ENCODE results near the gene LMO4. TPM values are rescaled to one million over a fixed set of nuclear protein-coding genes. Genes with fewer than 3 reads are reported as not detected.
A peak's percentile ranks its signal among the peaks of the same experiment; 100 is the strongest.

The LMO4 gene
- total RNA-seq, 3 donors from 2014 or later, result 34.4 to 67.5 (median 39.3) TPM

- H3K4me1 ChIP-seq, result peaks cover 6 to 15% of the 10 kb centered on the region in 2 donors
- H3K4me3 ChIP-seq, result peak overlapping the region; percentile 85 to 95 (median 90)
- peak overlapping the region; percentile 98 to 100 for H3K27ac ChIP-seq
- TF ChIP-seq POLR2AphosphoS5 (IDR thresholded peaks at IDR 0.05), result no peak
- TF ChIP-seq CTCF (IDR thresholded peaks at IDR 0.05), result no peak
- no peak for TF ChIP-seq POLR2A (IDR thresholded peaks at IDR 0.05)
- H3K27me3 ChIP-seq, result no peaks in the 10 kb centered on the region
- H3K36me3 ChIP-seq, result no peaks in the 10 kb centered on the region
- DNase-seq (ENCODE audit: low spot score in 2 of 2), result no peak
- no peaks in the 10 kb centered on the region for H3K9me3 ChIP-seq
- intact Hi-C loops (cut with DNase I; ENCODE audit: low total_unique reads), result no loop called here
Measured at GRCh38 chr1:87330885-87331364, 2.2 kb downstream of the LMO4 start.

- Histone ChIP-seq H3K36me3 (no peaks in the 10 kb centered on the region), H3K27ac (peak overlapping the region; percentile 98 to 100), H3K4me3 (peak overlapping the region; percentile 85 to 95 (median 90)), H3K9me3 (no peaks in the 10 kb centered on the region), H3K27me3 (no peaks in the 10 kb centered on the region), H3K4me1 (peaks cover 6 to 15% of the 10 kb centered on the region in 2 donors)
- intact Hi-C loops (cut with DNase I; ENCODE audit: low total_unique reads), result no loop called here
- TF ChIP-seq POLR2A (IDR thresholded peaks at IDR 0.05) (no peak), POLR2AphosphoS5 (IDR thresholded peaks at IDR 0.05) (peak; percentile 25 to 49 (median 33)), CTCF (IDR thresholded peaks at IDR 0.05) (no peak)
- DNase-seq (ENCODE audit: low spot score in 2 of 2), result peak; percentile 51 to 65
Measured at GRCh38 chr1:87331365-87332241, 2.9 kb downstream of the LMO4 start.

- TF ChIP-seq POLR2AphosphoS5 (IDR thresholded peaks at IDR 0.05) (no peak), POLR2A (IDR thresholded peaks at IDR 0.05) (no peak), CTCF (IDR thresholded peaks at IDR 0.05) (no peak)
- no peak for DNase-seq (ENCODE audit: low spot score in 2 of 2)
- Histone ChIP-seq H3K36me3 (no peaks in the 10 kb centered on the region), H3K27me3 (no peaks in the 10 kb centered on the region), H3K27ac (peak overlapping the region; percentile 88 to 89), H3K4me1 (peaks cover 6 to 9% of the 10 kb centered on the region in 2 donors), H3K9me3 (no peaks in the 10 kb centered on the region), H3K4me3 (peak overlapping the region; percentile 54 to 95 (median 85))
- intact Hi-C loops (cut with DNase I; ENCODE audit: low total_unique reads), result no loop called here
Measured at GRCh38 chr1:87333692-87334347, 5.1 kb downstream of the LMO4 start.

GRCh38 chr1:87334351-87335174 lies 5.9 kb downstream of the LMO4 start:
- H3K27ac ChIP-seq, result peak overlapping the region; percentile 88 to 89
- peaks cover 6 to 9% of the 10 kb centered on the region in 2 donors for H3K4me1 ChIP-seq
- peak overlapping the region; percentile 54 to 95 (median 85) for H3K4me3 ChIP-seq
- no peak for TF ChIP-seq CTCF (IDR thresholded peaks at IDR 0.05)
- no peak for TF ChIP-seq POLR2A (IDR thresholded peaks at IDR 0.05)
- TF ChIP-seq POLR2AphosphoS5 (IDR thresholded peaks at IDR 0.05), result no peak
- intact Hi-C loops (cut with DNase I; ENCODE audit: low total_unique reads), result no loop called here
- no peaks in the 10 kb centered on the region for H3K9me3 ChIP-seq
- no peak for DNase-seq (ENCODE audit: low spot score in 2 of 2)
- no peaks in the 10 kb centered on the region for H3K27me3 ChIP-seq
- no peaks in the 10 kb centered on the region for H3K36me3 ChIP-seq
